ENCODE data around the gene FOXP1. TPM values are rescaled to one million over a fixed set of nuclear protein-coding genes. Genes with fewer than 3 reads are reported as not detected.

The FOXP1 gene
- total RNA-seq, 1 donor from 2014 or later: 113 TPM

GRCh38 chr3:71101014-71101413 lies 482.5 kb downstream of the FOXP1 start:
- Mint-ChIP-seq H3K9me3 (no peaks in the 10 kb centered on the region), H3K4me3 (no peak overlapping the region), H3K27ac (peak overlapping the region; percentile 17), H3K4me1 (ENCODE audit: unreplicated experiment) (peaks cover 65% of the 10 kb centered on the region), H3K36me3 (peaks cover 8% of the 10 kb centered on the region), H3K27me3 (no peaks in the 10 kb centered on the region)
- DNase-seq (ENCODE audit: extremely low spot score, unreplicated experiment): no peak
- no peak for TF ChIP-seq CTCF (conservative IDR thresholded peaks at IDR 0.05)

GRCh38 chr3:71099997-71100719 lies 483.4 kb downstream of the FOXP1 start:
- peaks cover 64% of the 10 kb centered on the region for H3K4me1 Mint-ChIP-seq (ENCODE audit: unreplicated experiment)
- H3K9me3 Mint-ChIP-seq: no peaks in the 10 kb centered on the region
- no peak overlapping the region for H3K4me3 Mint-ChIP-seq
- no peaks in the 10 kb centered on the region for H3K27me3 Mint-ChIP-seq
- TF ChIP-seq CTCF (conservative IDR thresholded peaks at IDR 0.05): no peak
- peaks cover 8% of the 10 kb centered on the region for H3K36me3 Mint-ChIP-seq
- DNase-seq (ENCODE audit: extremely low spot score, unreplicated experiment): no peak
- H3K27ac Mint-ChIP-seq: no peak overlapping the region

GRCh38 chr3:71097557-71097956 lies 486.0 kb downstream of the FOXP1 start:
- Mint-ChIP-seq H3K9me3 (no peaks in the 10 kb centered on the region), H3K27ac (peak overlapping the region; percentile 1)

GRCh38 chr3:71095511-71096291 lies 487.8 kb downstream of the FOXP1 start:
- peaks cover 12% of the 10 kb centered on the region for H3K36me3 Mint-ChIP-seq
- no peak for DNase-seq (ENCODE audit: extremely low spot score, unreplicated experiment)
- no peak overlapping the region for H3K27ac Mint-ChIP-seq

More at GRCh38 chr3:71097557-71097956, 486.0 kb downstream of the FOXP1 start:
- H3K4me1 Mint-ChIP-seq (ENCODE audit: unreplicated experiment): peaks cover 47% of the 10 kb centered on the region
- no peak overlapping the region for H3K4me3 Mint-ChIP-seq
- no peak for DNase-seq (ENCODE audit: extremely low spot score, unreplicated experiment)
- no peaks in the 10 kb centered on the region for H3K27me3 Mint-ChIP-seq
- H3K36me3 Mint-ChIP-seq: peaks cover 10% of the 10 kb centered on the region
- TF ChIP-seq CTCF (conservative IDR thresholded peaks at IDR 0.05): no peak

GRCh38 chr3:71094658-71095209 lies 488.8 kb downstream of the FOXP1 start:
- no peak overlapping the region for H3K27ac Mint-ChIP-seq
- no peak for TF ChIP-seq CTCF (conservative IDR thresholded peaks at IDR 0.05)
- no peaks in the 10 kb centered on the region for H3K9me3 Mint-ChIP-seq

More at GRCh38 chr3:71095511-71096291, 487.8 kb downstream of the FOXP1 start:
- TF ChIP-seq CTCF (conservative IDR thresholded peaks at IDR 0.05): no peak
- H3K4me3 Mint-ChIP-seq: no peak overlapping the region
- peaks cover 28% of the 10 kb centered on the region for H3K4me1 Mint-ChIP-seq (ENCODE audit: unreplicated experiment)
- no peaks in the 10 kb centered on the region for H3K9me3 Mint-ChIP-seq
- no peaks in the 10 kb centered on the region for H3K27me3 Mint-ChIP-seq

More at GRCh38 chr3:71094658-71095209, 488.8 kb downstream of the FOXP1 start:
- H3K4me3 Mint-ChIP-seq: no peak overlapping the region
- no peak for DNase-seq (ENCODE audit: extremely low spot score, unreplicated experiment)
- no peaks in the 10 kb centered on the region for H3K27me3 Mint-ChIP-seq
- peaks cover 19% of the 10 kb centered on the region for H3K4me1 Mint-ChIP-seq (ENCODE audit: unreplicated experiment)
- H3K36me3 Mint-ChIP-seq: peaks cover 16% of the 10 kb centered on the region

Measured in type B pancreatic cell (in vitro differentiated cells).